Hepatocyte (in vitro differentiated cells): ENCODE results near the gene CACNA1B. TPM values are rescaled to one million over a fixed set of nuclear protein-coding genes. Genes with fewer than 3 reads are reported as not detected.

ENCODE experiments used
- DNase-seq: peaks from one replicate; pipeline ENCODE4 v3.0.0-alpha.2; 2016; ENCODE audit warnings: low spot score
- H2AFZ ChIP-seq: fragments of 200-600 bp; sonication (generic); 2 replicates; pipeline ENCODE4 v1.6.0; 2016; ENCODE audit warnings: antibody characterized with exemption, mild to moderate bottlenecking
- H3K27ac ChIP-seq: fragments of 200-600 bp; sonication (generic); 2 replicates; pipeline ENCODE4 v1.5.1; 2016; ENCODE audit warnings: mild to moderate bottlenecking
- H3K27me3 ChIP-seq: fragments of 200-600 bp; sonication (generic); 2 replicates; pipeline ENCODE4 v1.6.1; 2016
- H3K36me3 ChIP-seq: fragments of 200-600 bp; sonication (generic); replicated peaks from 2 replicates; pipeline ENCODE4 v1.5.1; 2016; ENCODE audit warnings: low read depth; ENCODE audit not compliant: insufficient read depth
- H3K4me1 ChIP-seq: fragments of 200-600 bp; sonication (generic); 2 replicates; pipeline ENCODE4 v1.5.1; 2016; ENCODE audit warnings: mild to moderate bottlenecking, moderate library complexity; ENCODE audit not compliant: insufficient read depth
- H3K4me2 ChIP-seq: fragments of 200-600 bp; sonication (generic); 2 replicates; pipeline ENCODE4 v1.6.0; 2016
- H3K4me3 ChIP-seq: fragments of 200-600 bp; sonication (generic); 2 replicates; pipeline ENCODE4 v1.5.1; 2016; ENCODE audit warnings: mild to moderate bottlenecking
- H3K79me2 ChIP-seq: fragments of 200-600 bp; sonication (generic); 2 replicates; pipeline ENCODE4 v1.6.0; 2017; ENCODE audit warnings: mild to moderate bottlenecking
- H3K9me2 ChIP-seq: fragments of 200-600 bp; sonication (generic); replicated peaks from 2 replicates; pipeline ENCODE4 v1.6.0; 2017; ENCODE audit warnings: mild to moderate bottlenecking; ENCODE audit not compliant: insufficient read depth
- H3K9me3 ChIP-seq: fragments of 200-600 bp; sonication (generic); 2 replicates; pipeline ENCODE4 v1.5.1; 2016; ENCODE audit warnings: low read depth, mild to moderate bottlenecking
- H4K20me1 ChIP-seq: fragments of 200-600 bp; sonication (generic); 2 replicates; pipeline ENCODE4 v1.6.0; 2016; ENCODE audit warnings: mild to moderate bottlenecking; ENCODE audit not compliant: insufficient read depth, poor library complexity, severe bottlenecking
- CTCF ChIP-seq: fragments of 200-600 bp; sonication (generic); IDR thresholded peaks from 2 replicates; pipeline ENCODE4 v1.5.1; 2016; ENCODE audit warnings: antibody characterized with exemption, mild to moderate bottlenecking; ENCODE audit not compliant: poor library complexity
- EZH2 ChIP-seq: fragments of 200-600 bp; sonication (generic); IDR thresholded peaks from 2 replicates; pipeline ENCODE4 v1.6.1; 2016; ENCODE audit warnings: antibody characterized with exemption, mild to moderate bottlenecking, borderline replicate concordance
- EZH2phosphoT487 ChIP-seq: fragments of 200-600 bp; sonication (generic); IDR thresholded peaks from one replicate; pipeline ENCODE4 v1.6.1; 2018; ENCODE audit warnings: antibody characterized with exemption, mild to moderate bottlenecking, low read depth, moderate library complexity; ENCODE audit not compliant: unreplicated experiment, severe bottlenecking
- WGBS: methylation state at CpG from one replicate; pipeline ENCODE4 v1.1.6; 2016; ENCODE audit warnings: low lambda C conversion rate; ENCODE audit errors: missing lambda C conversion rate; 5-methylcytosine and 5-hydroxymethylcytosine counted together
- polyA plus RNA-seq: library from polyadenylated mRNA; unstranded; fragments of >200 nt; fragmentation: Nextera tagmentation; extraction: Ambion mirVana; gene quantifications from 2 replicates; pipeline ENCODE4 v1.2.1, GENCODE V29; 2016
- total RNA-seq: library from RNA; depleted of rRNA; stranded (reverse); fragments of >200 nt; gene quantifications from 2 replicates; pipeline ENCODE4 v1.2.3, GENCODE V29; 2014

CACNA1B gene
- total and polyA plus RNA-seq, 2 experiments from 2014 or later: 0.30 to 0.39 TPM

GRCh38 chr9:138022756-138023393 lies 145.3 kb downstream of the CACNA1B start:
- Histone ChIP-seq H3K9me3 (no peaks in the 10 kb centered on the region), H3K4me1 (no peaks in the 10 kb centered on the region), H3K27me3 (peaks cover 54% of the 10 kb centered on the region), H4K20me1 (no peaks in the 10 kb centered on the region), H2AFZ (no peak overlapping the region), H3K4me3 (no peak overlapping the region), H3K27ac (no peak overlapping the region), H3K4me2 (peak overlapping the region; percentile 80), H3K79me2 (no peaks in the 10 kb centered on the region), H3K9me2 (no peaks in the 10 kb centered on the region), H3K36me3 (no peaks in the 10 kb centered on the region)
- no peak for TF ChIP-seq EZH2phosphoT487
- TF ChIP-seq EZH2: peak; percentile 59
- 2% methylated on average over 43 of the region's 69 CpGs for WGBS
- peak; percentile 29 for DNase-seq

- no peak overlapping the region for H2AFZ ChIP-seq
- no peak overlapping the region for H3K27ac ChIP-seq
- peak overlapping the region; percentile 80 for H3K4me2 ChIP-seq
- H4K20me1 ChIP-seq: no peaks in the 10 kb centered on the region
- no peak for DNase-seq
- H3K4me1 ChIP-seq: no peaks in the 10 kb centered on the region
- no peak overlapping the region for H3K4me3 ChIP-seq
- 8% methylated on average over 63 of the region's 84 CpGs for WGBS
- no peaks in the 10 kb centered on the region for H3K9me3 ChIP-seq
- no peaks in the 10 kb centered on the region for H3K79me2 ChIP-seq
- H3K9me2 ChIP-seq: no peaks in the 10 kb centered on the region
- H3K27me3 ChIP-seq: peaks cover 54% of the 10 kb centered on the region
- TF ChIP-seq EZH2phosphoT487: peak; percentile 22
- no peak for TF ChIP-seq CTCF
- no peaks in the 10 kb centered on the region for H3K36me3 ChIP-seq
Observed at GRCh38 chr9:138023394-138024124, 146.0 kb downstream of the CACNA1B start.

GRCh38 chr9:138024131-138024530 lies 146.5 kb downstream of the CACNA1B start:
- no peaks in the 10 kb centered on the region for H3K4me1 ChIP-seq
- 94% methylated on average over 9 of the region's 9 CpGs for WGBS
- peak overlapping the region; percentile 75 for H3K4me2 ChIP-seq
- no peak overlapping the region for H3K27ac ChIP-seq
- no peaks in the 10 kb centered on the region for H3K9me2 ChIP-seq
- H3K4me3 ChIP-seq: no peak overlapping the region
- H3K27me3 ChIP-seq: peaks cover 54% of the 10 kb centered on the region
- no peaks in the 10 kb centered on the region for H3K36me3 ChIP-seq
- no peak for DNase-seq
- TF ChIP-seq EZH2phosphoT487: no peak
- no peak for TF ChIP-seq CTCF
- TF ChIP-seq EZH2: no peak
- H3K9me3 ChIP-seq: no peaks in the 10 kb centered on the region
- no peaks in the 10 kb centered on the region for H4K20me1 ChIP-seq
- no peak overlapping the region for H2AFZ ChIP-seq
- H3K79me2 ChIP-seq: no peaks in the 10 kb centered on the region

- TF ChIP-seq EZH2 (no peak), CTCF (no peak), EZH2phosphoT487 (no peak)
Observed at GRCh38 chr9:138024831-138025291, 147.3 kb downstream of the CACNA1B start.

More at GRCh38 chr9:138024831-138025291, 147.3 kb downstream of the CACNA1B start:
- no peaks in the 10 kb centered on the region for H3K9me3 ChIP-seq
- no peaks in the 10 kb centered on the region for H3K4me1 ChIP-seq
- 95% methylated on average over 11 of the region's 11 CpGs for WGBS
- H3K4me3 ChIP-seq: no peak overlapping the region
- no peaks in the 10 kb centered on the region for H3K79me2 ChIP-seq
- peaks cover 54% of the 10 kb centered on the region for H3K27me3 ChIP-seq
- H3K36me3 ChIP-seq: no peaks in the 10 kb centered on the region
- no peak for DNase-seq
- H3K4me2 ChIP-seq: no peak overlapping the region
- no peaks in the 10 kb centered on the region for H4K20me1 ChIP-seq
- H2AFZ ChIP-seq: no peak overlapping the region
- no peaks in the 10 kb centered on the region for H3K9me2 ChIP-seq
- no peak overlapping the region for H3K27ac ChIP-seq
